GM12865 (cell line): ENCODE measurements around the gene CA10.

Experiments used
- DNase-seq: peaks from one replicate; pipeline ENCODE4 v3.0.0; 2010; ENCODE audit warnings: low read depth
- H3K4me3 ChIP-seq: 2 replicates; pipeline ENCODE4 v1.5.1; 2011; ENCODE audit warnings: mild to moderate bottlenecking, low read depth, low read length, control low read depth
- CTCF ChIP-seq: IDR thresholded peaks from 2 replicates; pipeline ENCODE4 v1.5.1; 2011; ENCODE audit warnings: low read length, control low read depth, low read depth, inconsistent platforms; ENCODE audit not compliant: insufficient read depth; ENCODE audit errors: missing control alignments

The CA10 gene

DNA sequence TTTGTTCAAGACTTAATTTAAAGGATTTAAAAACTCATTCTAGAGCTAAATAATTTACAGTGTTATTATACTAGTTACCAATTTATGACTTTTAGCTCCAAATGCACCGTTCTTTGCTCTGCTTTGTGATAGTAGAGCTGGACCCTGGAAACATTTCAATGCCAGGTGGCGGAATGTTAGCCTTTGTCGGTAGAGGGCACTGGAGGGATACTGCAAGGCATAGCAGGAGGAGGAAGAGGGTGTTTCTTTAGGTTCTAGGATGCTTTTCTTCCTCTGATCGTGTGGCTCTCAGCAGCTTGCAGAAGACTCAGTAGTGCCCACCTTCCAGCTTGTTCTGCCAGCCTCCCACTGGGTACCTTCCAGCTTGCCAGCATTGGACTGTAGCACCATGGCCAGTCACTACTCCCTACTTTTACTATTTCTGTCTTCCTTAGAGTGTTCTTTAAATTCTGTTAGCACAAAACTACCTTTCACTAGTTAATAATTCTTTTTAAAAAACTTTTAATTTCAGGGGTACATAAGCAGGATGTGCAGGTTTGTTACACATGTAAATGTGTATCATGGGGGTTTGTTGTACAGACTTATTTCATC is 572.9 kb downstream of the CA10 start:
- no peak overlapping the region for H3K4me3 ChIP-seq
- peak; percentile 13 for DNase-seq
- TF ChIP-seq CTCF, result peak; percentile 47

DNA sequence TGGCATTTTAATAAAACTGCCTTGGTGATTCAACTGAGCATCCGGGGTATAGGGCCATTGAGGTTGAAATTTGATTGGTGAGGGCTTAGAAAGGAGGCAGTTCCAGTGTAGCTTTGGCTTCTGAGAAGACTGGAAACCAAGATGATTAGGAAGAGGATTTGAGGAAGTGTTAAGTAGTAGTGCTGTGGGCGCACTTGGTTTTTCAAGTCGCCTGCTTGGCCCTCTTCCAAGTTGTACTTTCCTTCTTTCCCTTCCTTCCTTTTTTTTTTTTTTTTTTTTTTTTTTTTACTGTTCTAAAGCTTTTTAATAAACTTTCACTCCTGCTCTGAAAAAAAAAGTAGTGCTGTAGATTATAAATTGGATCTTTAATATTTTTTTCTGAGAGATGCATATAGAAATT is 577.6 kb downstream of the CA10 start:
- no peak for TF ChIP-seq CTCF
- no peak for DNase-seq

More for the DNA sequence above, 577.6 kb downstream of the CA10 start:
- H3K4me3 ChIP-seq, result no peak overlapping the region
